CD14-positive monocyte (primary cell): Measurements from ENCODE around the gene INO80D. TPM values are rescaled to one million over a fixed set of nuclear protein-coding genes. Genes with fewer than 3 reads are reported as not detected.

Experiments
- DNase-seq, 3 donors: peaks; one replicate each; pipeline ENCODE4 v3.0.0-alpha.2; 2011 to 2022
- H2AFZ ChIP-seq: 2 replicates; pipeline ENCODE4 v1.6.0; 2012; ENCODE audit warnings: mild to moderate bottlenecking, low read depth, low read length, inconsistent platforms; ENCODE audit not compliant: insufficient read depth, poor library complexity, severe bottlenecking
- H3K27ac ChIP-seq, 2 donors: 1 replicate in 1 of 2; 2 replicates in 1 of 2; pipeline ENCODE4 v1.5.1; 2012 to 2013; ENCODE audit warnings: low read length in 2 of 2, control low read depth in 1 of 2, inconsistent platforms in 1 of 2, low read depth in 1 of 2, mild to moderate bottlenecking in 1 of 2
- H3K27me3 ChIP-seq, 2 donors: one replicate each; pipeline versions ENCODE4 v1.6.0 to v1.6.1; 2011 to 2013; ENCODE audit warnings: low read length in 2 of 2; ENCODE audit not compliant: control insufficient read depth in 2 of 2, insufficient read depth in 2 of 2
- H3K36me3 ChIP-seq, 2 donors: replicated peaks in 1 of 2; 1 replicate in 1 of 2; 2 replicates in 1 of 2; pipeline versions ENCODE4 v1.5.1 to v1.6.1; 2012 to 2013; ENCODE audit warnings: low read length in 2 of 2, control low read depth in 1 of 2, inconsistent platforms in 1 of 2, mild to moderate bottlenecking in 1 of 2; ENCODE audit not compliant: insufficient read depth in 2 of 2, control insufficient read depth in 1 of 2
- H3K4me1 ChIP-seq, 2 donors: 1 replicate in 1 of 2; 2 replicates in 1 of 2; pipeline versions ENCODE4 v1.5.1 to v1.6.1; 2012 to 2013; ENCODE audit warnings: low read length in 2 of 2, control low read depth in 1 of 2, inconsistent platforms in 1 of 2, mild to moderate bottlenecking in 1 of 2, moderate library complexity in 1 of 2; ENCODE audit not compliant: insufficient read depth in 2 of 2, control insufficient read depth in 1 of 2
- H3K4me2 ChIP-seq: replicated peaks from 2 replicates; pipeline ENCODE3; 2012; ENCODE audit warnings: low read length, moderate library complexity, mild to moderate bottlenecking; ENCODE audit not compliant: poor library complexity, severe bottlenecking; ENCODE audit errors: extremely low read depth
- H3K4me3 ChIP-seq, 3 experiments: fragments of 200-600 bp in 1 of 3; sonication (generic) in 1 of 3; replicated peaks in 1 of 3; 1 replicate in 2 of 3; 2 replicates in 1 of 3; pipeline ENCODE4 v1.5.1; 2011 to 2013; ENCODE audit warnings: low read length in 3 of 3, mild to moderate bottlenecking in 3 of 3, control low read depth in 2 of 3, low read depth in 2 of 3, inconsistent platforms in 1 of 3, moderate library complexity in 1 of 3
- H3K79me2 ChIP-seq: 2 replicates; pipeline ENCODE4 v1.6.0; 2012; ENCODE audit warnings: mild to moderate bottlenecking, control low read depth, inconsistent platforms, low read length, moderate library complexity; ENCODE audit not compliant: insufficient read depth
- H3K9ac ChIP-seq: 2 replicates; pipeline ENCODE4 v1.6.0; 2017; ENCODE audit warnings: low read length, mild to moderate bottlenecking; ENCODE audit not compliant: insufficient read depth, poor library complexity, severe bottlenecking
- H3K9me3 ChIP-seq, 2 donors: replicated peaks in 1 of 2; 1 replicate in 1 of 2; 2 replicates in 1 of 2; pipeline versions ENCODE4 v1.5.1 to v1.6.1; 2012 to 2013; ENCODE audit warnings: low read length in 2 of 2, control low read depth in 1 of 2; ENCODE audit not compliant: control insufficient read depth in 1 of 2, insufficient read depth in 1 of 2
- H4K20me1 ChIP-seq: 2 replicates; pipeline ENCODE4 v1.6.0; 2012; ENCODE audit warnings: mild to moderate bottlenecking, low read length, control low read depth, moderate library complexity; ENCODE audit not compliant: insufficient read depth
- H3K27ac Mint-ChIP-seq, 7 donors: one replicate each; pipeline ENCODE4 v1.8.0; 2020; ENCODE audit warnings: mild to moderate bottlenecking in 7 of 7, mixed read lengths in 7 of 7, moderate library complexity in 6 of 7, inconsistent platforms in 2 of 7
- H3K27me3 Mint-ChIP-seq, 3 donors: one replicate each; pipeline ENCODE4 v1.8.0; 2021 to 2022; ENCODE audit warnings: low read depth in 3 of 3, mild to moderate bottlenecking in 3 of 3, mixed read lengths in 3 of 3, moderate library complexity in 3 of 3, inconsistent platforms in 1 of 3
- H3K36me3 Mint-ChIP-seq, 2 donors: one replicate each; pipeline ENCODE4 v1.8.0; 2020; ENCODE audit warnings: mixed read lengths in 2 of 2, inconsistent platforms in 1 of 2, mild to moderate bottlenecking in 1 of 2
- H3K4me1 Mint-ChIP-seq: one replicate; pipeline ENCODE4 v1.8.0; 2020; ENCODE audit warnings: mild to moderate bottlenecking, mixed read lengths
- H3K4me3 Mint-ChIP-seq, 2 donors: one replicate each; pipeline ENCODE4 v1.8.0; 2020; ENCODE audit warnings: mild to moderate bottlenecking in 2 of 2, mixed read lengths in 2 of 2, moderate library complexity in 1 of 2
- H3K9me3 Mint-ChIP-seq, 7 donors: one replicate each; pipeline ENCODE4 v1.8.0; 2020 to 2022; ENCODE audit warnings: mixed read lengths in 7 of 7, mild to moderate bottlenecking in 6 of 7, moderate library complexity in 6 of 7, inconsistent platforms in 2 of 7
- WGBS: methylation state at CpG from one replicate; pipeline ENCODE4 v1.1.5; 2013; ENCODE audit warnings: missing lambda C conversion rate; ENCODE audit not compliant: insufficient coverage; 5-methylcytosine and 5-hydroxymethylcytosine counted together
- intact Hi-C, 2 donors: fragments of 100-400 bp; cut with micrococcal nuclease; formaldehyde crosslinking; loops; one replicate each; pipeline versions ENCODE4 v1.15.0 to v1.15.1; 2023
- polyA plus RNA-seq, 3 donors: library from polyadenylated mRNA; depleted of rRNA in 1 of 3; unstranded in 2 of 3; stranded (reverse) in 1 of 3; fragments of 300-500 nt in 2 of 3; fragments of >200 nt in 1 of 3; fragmentation: Illumina TruSeq in 2 of 3; gene quantifications; 1 replicate in 2 of 3; 2 replicates in 1 of 3; pipeline ENCODE4 v1.2.3, GENCODE V29; 2012 to 2021
- TF ChIP-seq, protein P1 (sequence below): fragments of 200-600 bp; IDR thresholded peaks from one replicate; pipeline ENCODE4 v1.8.0; 2022; ENCODE audit warnings: antibody characterized with exemption, mild to moderate bottlenecking

The INO80D gene
- polyA plus RNA-seq, 3 donors = 3.8 to 6.1 (median 4.4) TPM

DNA sequence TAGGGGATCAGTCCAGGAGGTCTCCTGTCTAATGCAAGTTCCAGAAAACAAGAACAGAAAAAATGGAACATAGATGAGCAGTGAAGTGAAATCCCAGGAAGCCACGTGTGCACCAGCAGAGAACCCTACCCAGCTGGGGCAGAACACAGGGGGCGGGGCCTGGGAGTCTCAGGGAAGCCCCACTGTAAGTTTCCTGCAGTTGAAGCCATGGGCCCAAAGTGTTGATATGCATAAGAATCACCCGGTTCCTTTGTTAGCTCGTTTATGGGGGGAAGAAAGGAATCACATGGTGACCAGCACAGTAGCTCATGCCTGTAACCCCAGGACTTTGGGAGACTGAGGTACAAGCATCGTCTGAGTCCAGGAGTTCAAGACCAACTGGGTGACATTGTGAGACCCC lies 131.3 kb downstream of the INO80D start:
- 68% methylated on average over 5 of the region's 5 CpGs for WGBS
- H3K36me3 Mint-ChIP-seq = no peaks in the 10 kb centered on the region

GRCh38 chr2:205952282-205952681 lies 133.7 kb downstream of the INO80D start:
- Histone ChIP-seq H2AFZ (no peak overlapping the region), H3K9ac (no peak overlapping the region), H3K4me1 (peaks cover 7 to 12% of the 10 kb centered on the region in 2 donors), H3K27ac (no peak overlapping the region), H3K79me2 (no peaks in the 10 kb centered on the region), H3K9me3 (no peaks in the 10 kb centered on the region), H3K27me3 (no peaks in the 10 kb centered on the region), H4K20me1 (no peaks in the 10 kb centered on the region), H3K4me2 (no peak overlapping the region), H3K4me3 (no peak overlapping the region), H3K36me3 (no peaks in the 10 kb centered on the region)
- DNase-seq = no peak
- Mint-ChIP-seq H3K9me3 (peaks cover 0 to 18% (median 8%) of the 10 kb centered on the region in 7 donors), H3K27ac (no peak overlapping the region), H3K4me3 (no peak overlapping the region), H3K27me3 (peaks cover 0 to 7% (median 0%) of the 10 kb centered on the region in 3 donors), H3K36me3 (no peaks in the 10 kb centered on the region), H3K4me1 (peaks cover 12% of the 10 kb centered on the region)
- intact Hi-C loops = no loop called here
- TF ChIP-seq, protein P1, sequence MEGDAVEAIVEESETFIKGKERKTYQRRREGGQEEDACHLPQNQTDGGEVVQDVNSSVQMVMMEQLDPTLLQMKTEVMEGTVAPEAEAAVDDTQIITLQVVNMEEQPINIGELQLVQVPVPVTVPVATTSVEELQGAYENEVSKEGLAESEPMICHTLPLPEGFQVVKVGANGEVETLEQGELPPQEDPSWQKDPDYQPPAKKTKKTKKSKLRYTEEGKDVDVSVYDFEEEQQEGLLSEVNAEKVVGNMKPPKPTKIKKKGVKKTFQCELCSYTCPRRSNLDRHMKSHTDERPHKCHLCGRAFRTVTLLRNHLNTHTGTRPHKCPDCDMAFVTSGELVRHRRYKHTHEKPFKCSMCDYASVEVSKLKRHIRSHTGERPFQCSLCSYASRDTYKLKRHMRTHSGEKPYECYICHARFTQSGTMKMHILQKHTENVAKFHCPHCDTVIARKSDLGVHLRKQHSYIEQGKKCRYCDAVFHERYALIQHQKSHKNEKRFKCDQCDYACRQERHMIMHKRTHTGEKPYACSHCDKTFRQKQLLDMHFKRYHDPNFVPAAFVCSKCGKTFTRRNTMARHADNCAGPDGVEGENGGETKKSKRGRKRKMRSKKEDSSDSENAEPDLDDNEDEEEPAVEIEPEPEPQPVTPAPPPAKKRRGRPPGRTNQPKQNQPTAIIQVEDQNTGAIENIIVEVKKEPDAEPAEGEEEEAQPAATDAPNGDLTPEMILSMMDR = no peak
- 100% methylated on average over 2 of the region's 2 CpGs for WGBS

More for the DNA sequence above, 131.3 kb downstream of the INO80D start:
- Histone ChIP-seq H3K27ac (no peak overlapping the region), H3K4me2 (no peak overlapping the region), H3K27me3 (no peaks in the 10 kb centered on the region), H3K79me2 (no peaks in the 10 kb centered on the region), H3K9me3 (no peaks in the 10 kb centered on the region), H3K4me3 (no peak overlapping the region), H3K4me1 (no peaks in the 10 kb centered on the region), H3K36me3 (no peaks in the 10 kb centered on the region), H3K9ac (no peak overlapping the region), H4K20me1 (no peaks in the 10 kb centered on the region), H2AFZ (no peak overlapping the region)
- intact Hi-C loops = no loop called here
- Mint-ChIP-seq H3K27me3 (peaks cover 0 to 4% (median 0%) of the 10 kb centered on the region in 3 donors), H3K27ac (no peak overlapping the region), H3K9me3 (peaks cover 0 to 18% (median 8%) of the 10 kb centered on the region in 7 donors), H3K4me1 (no peaks in the 10 kb centered on the region), H3K4me3 (no peak overlapping the region)
- TF ChIP-seq, protein P1 = no peak
- DNase-seq = no peak
